Measurements from ENCODE around the gene PCBD1. TPM values are rescaled to one million over a fixed set of nuclear protein-coding genes. Genes with fewer than 3 reads are reported as not detected.

PCBD1 gene
- total RNA-seq, 1 experiment from 2014 or later, result 39.7 TPM

DNA sequence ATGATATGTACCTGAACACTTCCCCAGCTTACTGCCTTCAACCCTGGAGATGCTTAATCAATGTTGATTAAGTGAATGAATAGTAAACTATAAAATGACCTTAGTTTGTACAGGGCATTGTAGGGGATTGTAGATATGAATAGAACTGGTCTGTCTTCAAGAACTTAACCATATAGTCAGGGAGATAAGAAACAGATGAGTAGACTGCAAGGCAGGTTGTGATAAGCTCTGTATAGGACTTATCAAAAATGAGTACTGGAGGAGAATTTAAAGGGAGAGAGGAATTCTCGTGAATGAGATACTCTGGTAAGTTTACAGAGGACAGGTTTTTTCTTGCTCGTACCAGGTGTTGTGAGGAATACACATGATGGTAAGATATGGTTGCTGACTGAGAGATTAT, 45.0 kb downstream of the PCBD1 start:
- Histone ChIP-seq H3K56ac (ENCODE audit: insufficient read length, low read depth, low read length) (no peak overlapping the region), H3K18ac (ENCODE audit: insufficient read length, low read depth, low read length) (no peak overlapping the region), H3K27ac (ENCODE audit: insufficient read length, low read depth, low read length) (no peak overlapping the region), H2AK5ac (ENCODE audit: insufficient read length, low read length) (no peak overlapping the region), H3K4me2 (ENCODE audit: insufficient read depth, insufficient read length, low read length) (no peak overlapping the region), H2BK5ac (ENCODE audit: insufficient read length, low read length) (no peak overlapping the region), H3K9me3 (ENCODE audit: control insufficient read depth, low read depth, low read length) (no peaks in the 10 kb centered on the region), H3K23me2 (ENCODE audit: insufficient read length, low read depth, low read length, poor library complexity, severe bottlenecking) (no peaks in the 10 kb centered on the region), H4K8ac (replicated peaks; ENCODE audit: insufficient read length, low read depth, low read length) (no peak overlapping the region), H3T11ph (ENCODE audit: low read length) (no peak overlapping the region), H3K79me2 (ENCODE audit: insufficient read depth, low read length) (peaks cover 3% of the 10 kb centered on the region; the same call in 1 of the 2 replicates), H3K79me1 (ENCODE audit: insufficient read depth, low read depth, low read length, poor library complexity, severe bottlenecking) (no peaks in the 10 kb centered on the region), H4K91ac (ENCODE audit: insufficient read length, low read depth, low read length) (no peak overlapping the region), H4K5ac (ENCODE audit: insufficient read length, low read depth, low read length) (no peak overlapping the region), H2BK12ac (ENCODE audit: insufficient read length, low read depth, low read length) (no peak overlapping the region), H3K27me3 (ENCODE audit: insufficient read depth, low read length) (no peaks in the 10 kb centered on the region), H2AFZ (ENCODE audit: low read length) (no peak overlapping the region), H2BK120ac (ENCODE audit: low read depth, low read length, poor library complexity, severe bottlenecking) (no peak overlapping the region), H2BK15ac (ENCODE audit: low read depth, low read length) (no peak overlapping the region), H3K23ac (ENCODE audit: insufficient read length, low read depth, low read length) (no peak overlapping the region), H4K20me1 (ENCODE audit: control insufficient read depth, insufficient read depth, insufficient read length) (no peaks in the 10 kb centered on the region), H3K4me1 (ENCODE audit: insufficient read depth, low read length) (no peaks in the 10 kb centered on the region), H3K14ac (ENCODE audit: insufficient read depth, low read length) (no peak overlapping the region), H3K4ac (ENCODE audit: low read depth, low read length) (no peak overlapping the region), H3K9ac (ENCODE audit: extremely low read depth, insufficient read length, low read length) (no peak overlapping the region), H2BK20ac (ENCODE audit: low read depth, low read length, poor library complexity, severe bottlenecking) (no peak overlapping the region)
- no CpG with 5 or more reads among the region's 2 CpGs for WGBS (ENCODE audit: extremely low coverage, insufficient read length, low lambda C conversion rate)
- TF ChIP-seq, protein P1, sequence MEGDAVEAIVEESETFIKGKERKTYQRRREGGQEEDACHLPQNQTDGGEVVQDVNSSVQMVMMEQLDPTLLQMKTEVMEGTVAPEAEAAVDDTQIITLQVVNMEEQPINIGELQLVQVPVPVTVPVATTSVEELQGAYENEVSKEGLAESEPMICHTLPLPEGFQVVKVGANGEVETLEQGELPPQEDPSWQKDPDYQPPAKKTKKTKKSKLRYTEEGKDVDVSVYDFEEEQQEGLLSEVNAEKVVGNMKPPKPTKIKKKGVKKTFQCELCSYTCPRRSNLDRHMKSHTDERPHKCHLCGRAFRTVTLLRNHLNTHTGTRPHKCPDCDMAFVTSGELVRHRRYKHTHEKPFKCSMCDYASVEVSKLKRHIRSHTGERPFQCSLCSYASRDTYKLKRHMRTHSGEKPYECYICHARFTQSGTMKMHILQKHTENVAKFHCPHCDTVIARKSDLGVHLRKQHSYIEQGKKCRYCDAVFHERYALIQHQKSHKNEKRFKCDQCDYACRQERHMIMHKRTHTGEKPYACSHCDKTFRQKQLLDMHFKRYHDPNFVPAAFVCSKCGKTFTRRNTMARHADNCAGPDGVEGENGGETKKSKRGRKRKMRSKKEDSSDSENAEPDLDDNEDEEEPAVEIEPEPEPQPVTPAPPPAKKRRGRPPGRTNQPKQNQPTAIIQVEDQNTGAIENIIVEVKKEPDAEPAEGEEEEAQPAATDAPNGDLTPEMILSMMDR (conservative IDR thresholded peaks at IDR 0.05), result no peak
- Mint-ChIP-seq H3K9me3 (no peaks in the 10 kb centered on the region), H3K36me3 (ENCODE audit: insufficient read depth in 1 of 3, low read depth in 3 of 3) (peaks cover 5 to 39% (median 31%) of the 10 kb centered on the region in 3 experiments; a peak in 6 of 7 replicates), H3K27me3 (ENCODE audit: low read depth) (no peaks in the 10 kb centered on the region), H3K4me1 (no peaks in the 10 kb centered on the region), H3K27ac (no peak overlapping the region), H3K4me3 (no peak overlapping the region)
- DNase-seq, result no peak

Measured in H9 (cell line).